Stimulated activated CD8-positive, alpha-beta memory T cell treated with anti-CD3 and anti-CD28 coated beads, Interleukin-4, amount 100 ng/mL, for 48 hours (primary cell): ENCODE measurements around the gene MRPL10.

ENCODE experiments used
- DNase-seq: peaks from one replicate; pipeline ENCODE4 v3.0.0-alpha.2; 2020

MRPL10 gene

GRCh38 chr17:47839071-47839470 lies 7.7 kb upstream of the MRPL10 start:
- DNase-seq = no peak

GRCh38 chr17:47838636-47839035 lies 7.3 kb upstream of the MRPL10 start:
- DNase-seq = no peak

GRCh38 chr17:47837401-47838039 lies 6.2 kb upstream of the MRPL10 start:
- DNase-seq = no peak

- DNase-seq = no peak
These were observed 5.3 kb upstream of the MRPL10 start for GRCh38 chr17:47836601-47837000.

GRCh38 chr17:47834756-47835155 lies 3.4 kb upstream of the MRPL10 start:
- no peak for DNase-seq

- DNase-seq = no peak
These were observed 590 bp upstream of the MRPL10 start for GRCh38 chr17:47831934-47832327.

- DNase-seq = no peak
These were observed 842 bp downstream of the MRPL10 start for GRCh38 chr17:47830396-47831002.

GRCh38 chr17:47829870-47830269 lies 1.5 kb downstream of the MRPL10 start:
- no peak for DNase-seq

- DNase-seq = no peak
These were observed 7.8 kb downstream of the MRPL10 start for GRCh38 chr17:47823519-47823918.

GRCh38 chr17:47822785-47823184 lies 8.6 kb downstream of the MRPL10 start:
- no peak for DNase-seq

- peak; percentile 82 for DNase-seq
These were observed 9.6 kb downstream of the MRPL10 start, which contains the start of gene OSBPL7 for GRCh38 chr17:47821424-47822391. Gene OSBPL7 (minus strand): TSS chr17:47821794. CDS start chr17:47820278, 1,516 bp downstream.

GRCh38 chr17:47821031-47821423 lies 10.3 kb downstream of the MRPL10 start:
- no peak for DNase-seq

GRCh38 chr17:47820033-47820789 lies 11.1 kb downstream of the MRPL10 start:
- no peak for DNase-seq

- DNase-seq = no peak
These were observed 11.9 kb downstream of the MRPL10 start for GRCh38 chr17:47819475-47819874.

GRCh38 chr17:47818002-47818695 lies 13.2 kb downstream of the MRPL10 start:
- no peak for DNase-seq

- no peak for DNase-seq
These were observed 14.4 kb downstream of the MRPL10 start for GRCh38 chr17:47816947-47817346.

- DNase-seq = no peak
These were observed 15.1 kb downstream of the MRPL10 start for GRCh38 chr17:47816111-47816735.

GRCh38 chr17:47815106-47815918 lies 16.0 kb downstream of the MRPL10 start:
- DNase-seq = no peak

GRCh38 chr17:47813512-47814031 lies 17.8 kb downstream of the MRPL10 start:
- DNase-seq = no peak

- DNase-seq = no peak
These were observed 18.3 kb downstream of the MRPL10 start for GRCh38 chr17:47813077-47813476.
